B cell (primary cell): ENCODE data around the gene USB1. TPM values are rescaled to one million over a fixed set of nuclear protein-coding genes. Genes with fewer than 3 reads are reported as not detected.

Experiments used
- ATAC-seq: fragments of 200-7000 bp; cut with Tn5 transposase; one replicate; pipeline ENCODE4 v1.10.0; 2021; ENCODE audit warnings: low read depth, mild to moderate bottlenecking, moderate number of reproducible peaks, moderate library complexity
- CTCF ChIA-PET: fragments of 350-600 bp; sonication (Branson Sonifier 250); formaldehyde crosslinking; loops from one replicate; lab custom pipeline; 2021; ENCODE audit warnings: antibody characterized with exemption, inconsistent platforms; lab: Charles Lee
- POLR2A ChIA-PET: fragments of 350-600 bp; sonication (Branson Sonifier 250); formaldehyde crosslinking; loops from one replicate; lab custom pipeline; 2021; ENCODE audit warnings: antibody characterized with exemption; lab: Charles Lee
- DNase-seq: peaks from one replicate; pipeline ENCODE4 v3.0.0; 2013
- H2AFZ ChIP-seq: 2 replicates; pipeline ENCODE4 v1.6.1; 2012; ENCODE audit warnings: mild to moderate bottlenecking, low read depth, low read length; ENCODE audit not compliant: insufficient read depth, poor library complexity, severe bottlenecking
- H3K27ac ChIP-seq, 2 donors: 1 replicate in 1 of 2; 2 replicates in 1 of 2; pipeline ENCODE4 v1.5.1; 2012 to 2013; ENCODE audit warnings: low read length in 2 of 2, mild to moderate bottlenecking in 2 of 2, moderate library complexity in 1 of 2
- H3K27me3 ChIP-seq, 4 experiments: fragments of 200-600 bp in 1 of 4; sonication (generic) in 1 of 4; replicated peaks in 1 of 4; 1 replicate in 2 of 4; 2 replicates in 2 of 4; pipeline versions ENCODE4 v1.6.1 to v1.7.0; 2013 to 2016; ENCODE audit warnings: low read length in 3 of 4, mild to moderate bottlenecking in 2 of 4, mixed read lengths in 1 of 4, moderate library complexity in 1 of 4; ENCODE audit not compliant: insufficient read depth in 4 of 4, control insufficient read depth in 3 of 4; ENCODE audit errors: control extremely low read depth in 1 of 4
- H3K36me3 ChIP-seq, 2 experiments: replicated peaks in 1 of 2; 1 replicate in 1 of 2; 2 replicates in 1 of 2; pipeline versions ENCODE4 v1.6.1 to v1.7.1; 2013; ENCODE audit warnings: low read length in 1 of 2; ENCODE audit not compliant: insufficient read depth in 2 of 2, control insufficient read depth in 1 of 2; ENCODE audit errors: control extremely low read depth in 1 of 2, extremely low read depth in 1 of 2
- H3K4me1 ChIP-seq, 2 donors: fragments of 200-600 bp in 1 of 2; sonication (generic) in 1 of 2; 1 replicate in 1 of 2; 2 replicates in 1 of 2; pipeline versions ENCODE4 v1.5.1 to v1.6.1; 2013 to 2017; ENCODE audit warnings: low read length in 2 of 2; ENCODE audit not compliant: control insufficient read depth in 2 of 2, insufficient read depth in 2 of 2
- H3K4me2 ChIP-seq: replicated peaks from 2 replicates; pipeline ENCODE3; 2012; ENCODE audit warnings: mild to moderate bottlenecking, low read depth, low read length; ENCODE audit not compliant: poor library complexity, severe bottlenecking
- H3K4me3 ChIP-seq, 5 experiments: fragments of 200-600 bp in 1 of 5; sonication (generic) in 1 of 5; 1 replicate in 3 of 5; 2 replicates in 2 of 5; pipeline versions ENCODE4 v1.5.1 to v1.7.0; 2011 to 2016; ENCODE audit warnings: low read length in 4 of 5, mild to moderate bottlenecking in 4 of 5, low read depth in 2 of 5, control low read depth in 1 of 5, moderate library complexity in 1 of 5; ENCODE audit not compliant: insufficient read depth in 1 of 5; ENCODE audit errors: control extremely low read depth in 1 of 5, extremely low read depth in 1 of 5
- H3K79me2 ChIP-seq: fragments of 200-600 bp; sonication (generic); one replicate; pipeline ENCODE4 v1.6.0; 2016; ENCODE audit warnings: low read length; ENCODE audit not compliant: control insufficient read depth, insufficient read depth
- H3K9ac ChIP-seq: fragments of 200-600 bp; sonication (generic); 2 replicates; pipeline ENCODE4 v1.6.1; 2017; ENCODE audit warnings: mild to moderate bottlenecking, low read length, moderate library complexity
- H3K9me3 ChIP-seq, 3 donors: one replicate each; pipeline versions ENCODE4 v1.6.1 to v1.7.1; 2013; ENCODE audit warnings: low read length in 2 of 3; ENCODE audit not compliant: control insufficient read depth in 2 of 3, insufficient read depth in 1 of 3; ENCODE audit errors: control extremely low read depth in 1 of 3
- H4K20me1 ChIP-seq: 2 replicates; pipeline ENCODE4 v1.6.0; 2012; ENCODE audit warnings: mild to moderate bottlenecking, low read length; ENCODE audit not compliant: insufficient read depth, control insufficient read depth, poor library complexity, severe bottlenecking
- H3K27ac Mint-ChIP-seq: one replicate; pipeline ENCODE4 v1.8.0; 2021; ENCODE audit warnings: mixed read lengths
- H3K27me3 Mint-ChIP-seq: one replicate; pipeline ENCODE4 v1.8.0; 2021; ENCODE audit warnings: mixed read lengths
- H3K4me1 Mint-ChIP-seq: one replicate; pipeline ENCODE4 v1.8.0; 2021; ENCODE audit warnings: mixed read lengths
- H3K4me3 Mint-ChIP-seq: one replicate; pipeline ENCODE4 v1.8.0; 2021; ENCODE audit warnings: mixed read lengths
- H3K9me3 Mint-ChIP-seq: one replicate; pipeline ENCODE4 v1.8.0; 2022; ENCODE audit warnings: mixed read lengths; ENCODE audit not compliant: insufficient read depth
- EZH2 ChIP-seq: IDR thresholded peaks from 2 replicates; pipeline ENCODE4 v1.6.1; 2012; ENCODE audit warnings: borderline replicate concordance, low read depth, mild to moderate bottlenecking, moderate library complexity, low read length; ENCODE audit not compliant: insufficient read depth, poor library complexity, severe bottlenecking
- WGBS: methylation state at CpG from one replicate; pipeline ENCODE4 v1.1.5; 2013; ENCODE audit warnings: missing lambda C conversion rate; ENCODE audit not compliant: insufficient coverage; 5-methylcytosine and 5-hydroxymethylcytosine counted together
- intact Hi-C: fragments of 100-400 bp; cut with micrococcal nuclease; formaldehyde crosslinking; loops from one replicate; pipeline ENCODE4 v1.10.0; 2022
- polyA plus RNA-seq: library from polyadenylated mRNA; depleted of rRNA; stranded (reverse); fragments of >200 nt; gene quantifications from 2 replicates; pipeline ENCODE4 v1.2.3, GENCODE V29; 2012
- total RNA-seq, 2 donors: library from RNA; stranded (reverse); fragments of 120-200 nt in 1 of 2; gene quantifications; 1 replicate in 1 of 2; 2 replicates in 1 of 2; pipeline versions ENCODE4 v1.2.3 to v1.2.4, GENCODE V29; 2013 to 2022
- TF ChIP-seq, protein P1 (sequence below): fragments of 200-600 bp; IDR thresholded peaks from one replicate; pipeline ENCODE4 v1.8.0; 2022; ENCODE audit warnings: antibody characterized with exemption, mild to moderate bottlenecking

USB1 gene
- total and polyA plus RNA-seq, 2 donors (not counting 1 experiment from before 2014, with no cell fraction given) = 32.8 to 37.0 TPM

DNA sequence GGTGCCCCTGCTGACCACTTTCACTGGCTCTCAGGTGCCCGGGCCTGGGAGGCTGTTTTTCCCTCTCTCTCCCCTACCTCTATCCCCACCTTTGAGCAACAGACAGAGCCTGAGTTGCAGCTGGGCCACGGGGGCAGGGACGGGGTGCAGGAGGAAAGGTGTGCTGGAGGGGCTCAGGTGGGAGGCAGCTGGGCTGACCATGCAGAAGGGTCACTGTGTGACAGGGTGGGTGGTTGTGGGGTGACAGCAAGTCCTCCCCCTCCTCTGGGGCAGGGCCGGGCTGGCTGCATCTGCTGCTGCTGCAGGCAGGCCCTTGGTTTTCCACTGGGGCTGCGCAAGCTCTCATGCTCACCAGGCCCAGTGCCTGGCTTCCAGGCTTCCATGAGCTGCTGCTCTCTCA, 7.3 kb upstream of the USB1 start:
- no peak overlapping the region for H3K27ac ChIP-seq
- H3K4me2 ChIP-seq = no peak overlapping the region
- H3K27me3 ChIP-seq = no peaks in the 10 kb centered on the region
- DNase-seq = no peak
- H3K9me3 ChIP-seq = no peaks in the 10 kb centered on the region
- 100% methylated on average over 1 of the region's 5 CpGs for WGBS
- Mint-ChIP-seq H3K27ac (no peak overlapping the region), H3K9me3 (no peaks in the 10 kb centered on the region), H3K27me3 (no peaks in the 10 kb centered on the region), H3K4me1 (peaks cover 15% of the 10 kb centered on the region), H3K4me3 (no peak overlapping the region)
- ATAC-seq = no peak
- no peak overlapping the region for H2AFZ ChIP-seq
- H3K79me2 ChIP-seq = peaks cover 19% of the 10 kb centered on the region
- peaks cover 7 to 14% of the 10 kb centered on the region in 2 donors for H3K4me1 ChIP-seq
- POLR2A ChIA-PET = no interaction called here
- H4K20me1 ChIP-seq = peaks cover 39% of the 10 kb centered on the region
- CTCF ChIA-PET = interaction anchor here (1.3 kb wide), 1 partner anchor 11 kb away, joined by 4 read pairs; no protein-coding TSS in a partner anchor
- TF ChIP-seq EZH2 = no peak
- TF ChIP-seq, protein P1, sequence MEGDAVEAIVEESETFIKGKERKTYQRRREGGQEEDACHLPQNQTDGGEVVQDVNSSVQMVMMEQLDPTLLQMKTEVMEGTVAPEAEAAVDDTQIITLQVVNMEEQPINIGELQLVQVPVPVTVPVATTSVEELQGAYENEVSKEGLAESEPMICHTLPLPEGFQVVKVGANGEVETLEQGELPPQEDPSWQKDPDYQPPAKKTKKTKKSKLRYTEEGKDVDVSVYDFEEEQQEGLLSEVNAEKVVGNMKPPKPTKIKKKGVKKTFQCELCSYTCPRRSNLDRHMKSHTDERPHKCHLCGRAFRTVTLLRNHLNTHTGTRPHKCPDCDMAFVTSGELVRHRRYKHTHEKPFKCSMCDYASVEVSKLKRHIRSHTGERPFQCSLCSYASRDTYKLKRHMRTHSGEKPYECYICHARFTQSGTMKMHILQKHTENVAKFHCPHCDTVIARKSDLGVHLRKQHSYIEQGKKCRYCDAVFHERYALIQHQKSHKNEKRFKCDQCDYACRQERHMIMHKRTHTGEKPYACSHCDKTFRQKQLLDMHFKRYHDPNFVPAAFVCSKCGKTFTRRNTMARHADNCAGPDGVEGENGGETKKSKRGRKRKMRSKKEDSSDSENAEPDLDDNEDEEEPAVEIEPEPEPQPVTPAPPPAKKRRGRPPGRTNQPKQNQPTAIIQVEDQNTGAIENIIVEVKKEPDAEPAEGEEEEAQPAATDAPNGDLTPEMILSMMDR = no peak
- no peak overlapping the region for H3K9ac ChIP-seq
- peaks cover 0 to 23% of the 10 kb centered on the region in 2 experiments for H3K36me3 ChIP-seq
- intact Hi-C loops = no loop called here
- no peak overlapping the region for H3K4me3 ChIP-seq

DNA sequence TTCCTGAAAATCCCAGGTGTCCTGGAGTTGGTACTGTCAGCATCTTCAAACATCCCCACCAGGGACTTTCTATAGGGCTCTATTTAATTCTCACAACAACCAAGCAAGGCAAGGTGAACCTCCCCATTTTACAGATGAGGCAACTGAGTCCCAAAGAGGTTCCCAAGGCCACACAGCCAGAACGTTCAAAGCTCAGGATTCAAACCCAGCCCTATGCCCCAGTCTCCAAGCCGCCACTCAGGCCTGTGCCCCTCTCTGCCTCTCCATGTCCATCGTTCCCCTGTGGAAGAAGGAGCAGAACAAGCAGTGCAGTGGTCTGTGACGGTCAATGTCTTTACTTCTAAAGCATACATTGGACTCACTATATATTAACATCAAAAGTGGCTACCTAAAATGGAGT, 6.8 kb upstream of the USB1 start:
- no peak for ATAC-seq
- Mint-ChIP-seq H3K4me1 (peaks cover 20% of the 10 kb centered on the region), H3K4me3 (no peak overlapping the region), H3K9me3 (no peaks in the 10 kb centered on the region), H3K27ac (no peak overlapping the region), H3K27me3 (no peaks in the 10 kb centered on the region)
- H3K79me2 ChIP-seq = peaks cover 21% of the 10 kb centered on the region
- no peak overlapping the region for H3K4me3 ChIP-seq
- H4K20me1 ChIP-seq = peaks cover 41% of the 10 kb centered on the region
- TF ChIP-seq, protein P1 = no peak
- TF ChIP-seq EZH2 = no peak
- no peak overlapping the region for H2AFZ ChIP-seq
- ChIA-PET POLR2A (no interaction called here), CTCF (no interaction called here)
- peaks cover 12 to 19% of the 10 kb centered on the region in 2 donors for H3K4me1 ChIP-seq
- H3K36me3 ChIP-seq = peaks cover 0 to 23% of the 10 kb centered on the region in 2 experiments
- no peaks in the 10 kb centered on the region for H3K27me3 ChIP-seq
- intact Hi-C loops = no loop called here
- H3K9me3 ChIP-seq = no peaks in the 10 kb centered on the region
- no peak overlapping the region for H3K27ac ChIP-seq
- no peak for DNase-seq
- H3K9ac ChIP-seq = no peak overlapping the region
- no peak overlapping the region for H3K4me2 ChIP-seq
- 90% methylated on average over 3 of the region's 4 CpGs for WGBS
